Lower leg skin (tissue), 3 donors: ENCODE results near the gene EPM2A.

Experiments
- POLR2A ChIP-seq, 2 donors: fragments of 450-650 bp; IDR thresholded peaks; one replicate each; pipeline ENCODE4 v1.6.1; 2016 to 2017; ENCODE audit warnings: antibody characterized with exemption in 2 of 2, mild to moderate bottlenecking in 1 of 2, moderate library complexity in 1 of 2
- TF ChIP-seq, protein P1 (sequence below), 3 donors: fragments of 450-650 bp; IDR thresholded peaks; one replicate each; pipeline ENCODE4 v1.5.1; 2016; ENCODE audit warnings: antibody characterized with exemption in 3 of 3, mild to moderate bottlenecking in 3 of 3, moderate library complexity in 2 of 3

GRCh38 chr6:145583753-145584152 is 151.6 kb downstream of the EPM2A start:
- no peak for TF ChIP-seq POLR2A (IDR thresholded peaks at IDR 0.05)
- TF ChIP-seq, protein P1, sequence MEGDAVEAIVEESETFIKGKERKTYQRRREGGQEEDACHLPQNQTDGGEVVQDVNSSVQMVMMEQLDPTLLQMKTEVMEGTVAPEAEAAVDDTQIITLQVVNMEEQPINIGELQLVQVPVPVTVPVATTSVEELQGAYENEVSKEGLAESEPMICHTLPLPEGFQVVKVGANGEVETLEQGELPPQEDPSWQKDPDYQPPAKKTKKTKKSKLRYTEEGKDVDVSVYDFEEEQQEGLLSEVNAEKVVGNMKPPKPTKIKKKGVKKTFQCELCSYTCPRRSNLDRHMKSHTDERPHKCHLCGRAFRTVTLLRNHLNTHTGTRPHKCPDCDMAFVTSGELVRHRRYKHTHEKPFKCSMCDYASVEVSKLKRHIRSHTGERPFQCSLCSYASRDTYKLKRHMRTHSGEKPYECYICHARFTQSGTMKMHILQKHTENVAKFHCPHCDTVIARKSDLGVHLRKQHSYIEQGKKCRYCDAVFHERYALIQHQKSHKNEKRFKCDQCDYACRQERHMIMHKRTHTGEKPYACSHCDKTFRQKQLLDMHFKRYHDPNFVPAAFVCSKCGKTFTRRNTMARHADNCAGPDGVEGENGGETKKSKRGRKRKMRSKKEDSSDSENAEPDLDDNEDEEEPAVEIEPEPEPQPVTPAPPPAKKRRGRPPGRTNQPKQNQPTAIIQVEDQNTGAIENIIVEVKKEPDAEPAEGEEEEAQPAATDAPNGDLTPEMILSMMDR (IDR thresholded peaks at IDR 0.05), result no peak
